ENCODE results near the gene KCNK15. TPM values are rescaled to one million over a fixed set of nuclear protein-coding genes. Genes with fewer than 3 reads are reported as not detected.

The KCNK15 gene
- polyA plus RNA-seq, 5 donors, result not detected

DNA sequence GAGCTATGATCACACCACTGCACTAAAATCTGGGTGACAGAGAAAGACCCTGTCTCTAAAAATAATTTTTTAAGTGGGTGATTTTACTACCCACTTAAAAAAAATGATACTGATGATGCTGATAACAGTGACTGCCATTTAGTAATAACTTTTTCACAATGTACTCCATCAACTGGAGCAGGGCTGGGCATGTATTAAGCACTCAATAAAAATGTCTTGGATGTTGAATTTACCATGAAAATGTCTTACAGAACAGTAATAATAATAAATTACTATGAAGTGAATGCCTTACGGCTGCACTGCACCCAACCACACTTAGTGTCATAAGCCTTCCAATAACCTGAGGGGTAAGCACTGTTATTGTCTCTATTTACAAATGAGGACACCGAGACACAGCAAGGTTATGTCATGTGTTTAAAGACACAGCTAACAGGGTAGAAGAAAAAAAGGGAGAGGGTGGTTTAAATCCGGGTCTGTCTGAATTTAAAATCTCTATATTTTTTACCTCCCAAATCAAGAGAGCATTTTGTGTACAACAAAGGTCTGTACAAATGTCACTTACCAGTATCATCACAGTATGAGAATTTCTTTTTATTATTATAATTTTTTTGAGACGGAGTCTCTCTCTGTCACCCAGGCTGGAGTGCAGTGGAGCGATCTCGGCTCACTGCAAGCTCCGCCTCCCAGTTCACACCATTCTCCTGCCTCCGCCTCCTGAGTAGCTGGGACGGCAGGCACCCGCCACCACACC is 43.2 kb downstream of the KCNK15 start:
- DNase-seq, result no peak

DNA sequence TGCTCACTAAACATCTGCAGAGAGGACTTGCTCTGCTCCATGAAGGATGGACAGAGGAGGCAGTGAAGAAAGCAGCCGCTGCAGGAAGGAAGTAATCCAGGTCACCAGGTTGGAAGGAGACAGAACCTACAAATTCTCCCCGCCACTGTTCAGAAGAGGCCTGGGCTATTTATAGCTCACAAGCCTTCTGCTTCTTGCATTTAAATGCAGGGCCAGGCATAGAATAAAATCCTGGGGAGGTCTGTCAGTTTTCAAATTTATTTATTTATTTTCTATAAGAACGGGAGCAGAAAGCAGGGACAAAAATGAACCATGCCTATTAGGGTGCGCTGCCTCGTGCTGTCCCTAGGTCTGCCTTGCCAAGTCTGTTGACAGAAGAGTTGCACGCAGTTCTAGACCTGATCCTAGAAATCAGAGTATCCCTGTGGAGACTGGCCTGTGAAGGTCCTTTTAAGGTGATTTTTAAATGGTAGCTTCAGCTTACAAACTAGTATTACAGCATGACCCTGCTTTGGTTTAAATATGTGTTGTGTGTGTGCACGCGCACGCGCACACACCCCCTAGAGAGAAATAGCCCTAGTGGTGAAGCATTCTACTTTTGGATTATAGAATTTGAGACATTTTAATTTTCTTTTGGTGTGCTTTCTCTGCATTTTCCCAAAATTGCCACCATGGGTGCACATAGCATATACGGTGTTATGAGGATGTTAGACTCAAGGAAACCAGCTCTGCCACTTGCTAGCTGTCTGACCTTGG is 45.2 kb downstream of the KCNK15 start:
- DNase-seq, result no peak

DNA sequence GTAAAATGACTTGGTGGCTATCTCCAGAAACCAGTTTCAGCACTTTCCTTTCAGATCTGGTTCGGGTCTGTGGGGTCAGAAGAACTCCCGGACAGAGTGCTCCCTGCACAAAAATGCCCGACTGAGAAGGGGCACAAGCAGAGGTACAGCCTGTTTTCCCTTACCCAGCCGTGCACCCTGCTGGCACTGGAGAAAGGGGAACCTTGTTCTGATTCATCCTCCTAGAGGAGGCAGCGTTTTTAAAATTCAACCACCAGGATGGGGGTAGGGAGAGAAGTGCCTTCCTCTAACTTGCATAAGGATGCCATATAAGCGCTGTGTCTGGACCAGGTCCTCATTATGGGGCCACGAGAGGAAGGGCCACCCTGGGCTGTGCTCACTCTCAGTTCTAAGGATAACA is 47.1 kb downstream of the KCNK15 start:
- DNase-seq, result no peak

DNA sequence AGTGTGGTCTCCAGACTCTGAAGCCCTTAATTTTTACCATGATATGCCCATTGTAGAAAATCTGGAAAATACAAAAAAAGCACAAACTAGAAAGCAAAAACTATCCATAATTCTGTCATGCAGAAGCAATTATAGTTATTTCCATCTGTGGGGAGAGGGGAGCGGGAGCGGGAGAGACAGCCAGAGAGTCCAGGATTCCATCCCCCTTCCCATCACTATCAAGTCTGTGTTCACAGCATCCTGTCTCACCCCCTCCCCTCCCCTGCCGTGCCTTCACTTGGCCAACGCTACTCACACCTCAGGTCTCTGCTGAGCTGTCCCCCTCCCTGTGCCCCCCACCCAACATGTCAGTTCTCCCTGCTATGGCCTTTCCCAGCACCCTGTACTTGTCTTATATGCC is 50.2 kb downstream of the KCNK15 start:
- DNase-seq, result no peak

DNA sequence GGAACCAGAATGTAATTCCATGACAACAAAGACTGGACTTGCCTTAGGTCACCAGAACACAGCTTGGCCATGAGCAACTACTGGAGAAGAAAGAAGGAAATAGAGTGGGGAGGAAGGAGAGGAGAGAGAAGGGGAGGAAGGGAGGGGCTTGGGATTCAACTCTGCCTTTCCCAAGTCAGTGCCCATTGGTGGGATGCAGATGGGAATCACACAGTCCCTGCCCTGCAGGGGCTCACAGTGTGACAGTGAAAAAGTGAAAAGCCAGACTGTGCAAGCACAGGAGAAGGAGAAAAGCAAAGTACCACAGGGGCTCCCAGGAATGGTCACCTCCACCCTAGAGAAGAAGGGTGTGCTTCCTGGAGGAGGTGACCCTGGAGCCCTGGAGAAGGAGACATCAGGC is 50.6 kb downstream of the KCNK15 start:
- no peak for DNase-seq

DNA sequence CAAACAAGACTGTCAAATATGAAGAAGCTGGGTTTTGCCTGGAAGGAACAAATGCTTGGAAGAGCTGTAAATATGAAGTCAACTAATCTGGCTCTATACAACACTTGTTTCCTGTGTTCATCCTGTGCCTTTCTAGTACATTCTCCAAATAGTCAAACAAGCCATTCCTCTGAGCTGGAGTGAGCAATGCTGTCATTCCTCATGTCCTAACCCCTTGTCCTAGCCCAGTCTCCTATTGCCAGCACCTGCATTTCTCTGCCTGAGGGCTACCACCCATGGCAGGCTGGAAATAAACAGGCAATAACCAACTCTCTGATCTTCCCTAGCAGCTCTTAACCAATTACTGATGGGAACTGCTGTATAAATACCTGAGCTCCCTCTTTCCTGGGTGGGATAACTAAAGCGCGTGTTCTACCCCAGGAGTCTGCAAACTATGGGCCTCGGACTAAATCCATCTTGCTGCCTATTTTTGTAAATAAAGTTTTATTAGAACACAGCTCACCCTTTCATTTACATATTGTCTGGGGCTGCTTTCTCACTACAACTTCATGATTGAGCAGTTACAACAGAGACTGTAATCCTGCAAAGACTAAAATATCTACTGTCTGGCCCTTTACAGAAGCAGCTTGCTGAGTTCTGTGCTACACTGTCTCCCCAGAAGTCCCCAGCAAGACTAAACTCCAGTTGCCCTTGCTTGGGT is 51.2 kb downstream of the KCNK15 start:
- no peak for DNase-seq

DNA sequence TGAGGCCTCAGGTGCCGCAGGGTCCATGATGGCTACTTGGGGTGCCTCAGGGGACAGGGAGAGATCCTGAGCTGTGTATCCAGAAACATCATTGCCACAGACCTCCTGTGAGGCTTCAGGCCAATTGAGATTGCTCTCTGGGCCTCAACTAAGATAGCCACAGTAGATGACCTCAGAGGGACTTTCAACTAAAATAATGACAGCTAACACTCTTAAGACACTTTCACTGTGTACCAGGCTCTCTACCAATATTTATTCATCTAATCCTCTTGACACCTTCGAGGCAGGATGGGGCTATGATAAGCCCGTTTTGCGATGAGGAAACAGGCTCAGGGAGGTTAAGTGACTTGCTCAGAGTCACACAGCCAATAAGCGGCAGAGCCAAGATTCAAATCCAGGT is 54.0 kb downstream of the KCNK15 start:
- no peak for DNase-seq

DNA sequence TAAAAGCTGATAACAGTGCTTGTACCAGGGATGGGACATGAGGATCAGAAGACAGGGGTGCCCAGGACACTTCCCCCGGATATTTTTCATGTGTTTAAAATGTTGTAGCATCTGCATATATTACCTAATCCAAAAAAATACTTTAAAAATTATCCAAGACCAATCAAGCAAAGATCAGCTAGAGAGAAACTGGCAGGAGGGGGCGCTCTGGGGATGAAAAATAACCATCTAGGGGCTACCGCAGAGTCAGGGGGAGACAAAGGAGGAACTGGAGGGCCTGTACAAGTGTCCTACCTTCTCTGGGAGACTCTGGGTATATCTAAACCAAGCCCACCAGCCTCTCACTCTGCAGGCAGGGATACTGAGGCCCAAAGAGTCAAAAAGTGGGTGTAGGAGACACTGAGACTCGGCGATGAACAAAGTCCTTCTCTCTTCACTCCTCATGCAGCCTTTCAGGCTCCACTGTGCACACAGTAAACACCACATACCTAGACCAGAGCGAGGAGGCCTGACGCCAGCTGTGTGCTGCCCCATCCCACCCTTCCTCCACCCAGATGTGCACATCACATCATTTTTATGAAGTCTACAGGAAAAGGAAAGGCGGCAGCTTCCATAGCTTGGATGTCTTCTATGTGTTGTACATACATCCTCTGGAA is 54.9 kb downstream of the KCNK15 start:
- no peak for DNase-seq

Other genes with a start within 250 kb of the KCNK15 start
- gene SERINC3, start 223.8 kb upstream of the KCNK15 start, polyA plus RNA-seq (ENCODE audit: insufficient read depth in 1 of 5, insufficient read length in 5 of 5, low replicate concordance in 1 of 5), result 10 to 100 TPM; 61.6 to 83.5 (median 73.0) TPM
- gene PKIG, start 163.3 kb upstream of the KCNK15 start, polyA plus RNA-seq (ENCODE audit: insufficient read depth in 1 of 5, insufficient read length in 5 of 5, low replicate concordance in 1 of 5), result 10 to 100 TPM; 49.1 to 68.5 (median 62.4) TPM
- 1 to 10 TPM; 4.8 to 7.9 (median 5.8) TPM for gene ADA, start 94.2 kb upstream of the KCNK15 start, polyA plus RNA-seq (ENCODE audit: insufficient read depth in 1 of 5, insufficient read length in 5 of 5, low replicate concordance in 1 of 5)
- under 1 TPM; 0.27 to 0.43 (median 0.36) TPM for gene CCN5, start 30.5 kb upstream of the KCNK15 start, polyA plus RNA-seq (ENCODE audit: insufficient read depth in 1 of 5, insufficient read length in 5 of 5, low replicate concordance in 1 of 5)
- 1 to 10 TPM; 1.9 to 6.0 (median 3.2) TPM for gene RIMS4, start 64.7 kb downstream of the KCNK15 start, polyA plus RNA-seq (ENCODE audit: insufficient read depth in 1 of 5, insufficient read length in 5 of 5, low replicate concordance in 1 of 5)
- 100 to 1,000 TPM; 161 to 195 (median 178) TPM for gene YWHAB, start 139.8 kb downstream of the KCNK15 start, polyA plus RNA-seq (ENCODE audit: insufficient read depth in 1 of 5, insufficient read length in 5 of 5, low replicate concordance in 1 of 5)
- gene PABPC1L, start 164.2 kb downstream of the KCNK15 start, polyA plus RNA-seq (ENCODE audit: insufficient read depth in 1 of 5, insufficient read length in 5 of 5, low replicate concordance in 1 of 5), result 100 to 1,000 TPM in 1 of 5 donors, 10 to 100 TPM in 4; 74.3 to 110 (median 86.3) TPM
- 10 to 100 TPM; 25.0 to 26.6 (median 25.3) TPM for gene TOMM34, start 214.5 kb downstream of the KCNK15 start, polyA plus RNA-seq (ENCODE audit: insufficient read depth in 1 of 5, insufficient read length in 5 of 5, low replicate concordance in 1 of 5)
- gene STK4, start 220.6 kb downstream of the KCNK15 start, polyA plus RNA-seq (ENCODE audit: insufficient read depth in 1 of 5, insufficient read length in 5 of 5, low replicate concordance in 1 of 5), result 10 to 100 TPM; 18.7 to 31.4 (median 26.8) TPM